Smooth muscle cell of the brain vasculature (primary cell): Measurements from ENCODE around the gene SOX8.
"Not testable (repeated sequence)": the region's sequence is repeated elsewhere in the genome, so short reads cannot be mapped to it uniquely, and the experiment has no call there.

Source experiments
- DNase-seq: peaks from one replicate; pipeline ENCODE4 v3.0.0-alpha.2; 2012; ENCODE audit warnings: low read depth, low spot score

SOX8 gene

DNA sequence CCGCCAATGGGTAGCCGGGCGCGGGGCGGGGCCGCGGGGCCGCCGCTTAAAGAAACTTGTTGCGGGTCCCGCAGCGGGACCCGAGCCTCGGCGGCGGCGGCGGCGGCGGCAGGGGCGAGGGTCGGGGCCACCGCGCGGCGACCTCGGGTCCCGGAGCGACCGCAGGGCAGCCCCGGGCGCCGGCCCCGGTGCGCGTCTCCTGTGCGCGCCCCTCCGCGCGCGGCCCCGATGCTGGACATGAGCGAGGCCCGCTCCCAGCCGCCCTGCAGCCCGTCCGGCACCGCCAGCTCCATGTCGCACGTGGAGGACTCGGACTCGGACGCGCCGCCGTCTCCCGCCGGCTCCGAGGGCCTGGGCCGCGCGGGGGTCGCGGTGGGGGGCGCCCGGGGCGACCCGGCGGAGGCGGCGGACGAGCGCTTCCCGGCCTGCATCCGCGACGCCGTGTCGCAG lies at the start of gene SOX8:
Gene SOX8 (plus strand): TSS at position 76 of the 450 bp plus-strand sequence. CDS start 153 bp downstream, at position 229.
- no peak for DNase-seq

DNA sequence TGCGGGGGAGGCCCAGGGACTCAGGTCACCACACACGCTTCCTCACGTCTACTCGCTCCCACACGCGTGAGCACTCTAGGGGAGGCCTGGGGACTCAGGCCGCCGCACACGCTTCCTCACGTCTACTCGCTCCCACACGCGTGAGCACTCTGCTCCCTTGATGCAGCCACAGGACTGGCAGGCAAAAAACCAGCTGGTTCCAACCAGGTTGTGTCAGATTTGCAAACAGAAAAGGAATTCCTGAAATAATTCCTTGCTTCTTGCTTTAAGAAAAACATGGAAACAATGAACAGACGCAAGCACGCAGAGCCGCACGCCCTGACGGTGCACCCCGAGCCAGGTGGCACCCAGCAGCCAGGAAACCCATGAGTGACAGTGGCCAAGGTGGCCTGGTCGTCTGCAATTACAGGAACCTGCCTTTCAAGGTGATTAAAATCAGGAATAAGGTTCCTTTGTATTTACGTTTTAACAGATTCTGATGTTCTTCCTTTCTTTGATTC lies 48.7 kb upstream of the SOX8 start:
- DNase-seq: no peak

DNA sequence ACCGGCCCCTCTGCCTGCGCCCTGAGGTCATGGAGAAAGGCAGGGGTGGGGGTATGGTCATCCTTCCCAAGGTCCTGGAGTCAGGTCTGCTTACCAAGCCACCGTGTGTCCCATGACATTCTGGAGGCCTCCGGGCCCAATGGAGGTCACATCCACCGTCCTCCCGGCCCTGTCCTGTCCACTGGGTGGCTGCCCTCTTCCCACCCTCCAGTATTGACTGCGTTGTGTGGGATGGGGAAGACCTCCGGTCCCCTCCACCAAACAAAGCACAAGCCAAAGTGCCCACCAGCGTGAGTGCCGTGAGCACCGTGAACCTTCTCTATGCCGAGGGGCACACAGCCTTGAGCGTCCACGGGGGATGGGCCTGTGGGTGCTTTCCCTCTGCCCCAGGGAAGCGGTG lies 48.0 kb upstream of the SOX8 start:
- DNase-seq: no peak

DNA sequence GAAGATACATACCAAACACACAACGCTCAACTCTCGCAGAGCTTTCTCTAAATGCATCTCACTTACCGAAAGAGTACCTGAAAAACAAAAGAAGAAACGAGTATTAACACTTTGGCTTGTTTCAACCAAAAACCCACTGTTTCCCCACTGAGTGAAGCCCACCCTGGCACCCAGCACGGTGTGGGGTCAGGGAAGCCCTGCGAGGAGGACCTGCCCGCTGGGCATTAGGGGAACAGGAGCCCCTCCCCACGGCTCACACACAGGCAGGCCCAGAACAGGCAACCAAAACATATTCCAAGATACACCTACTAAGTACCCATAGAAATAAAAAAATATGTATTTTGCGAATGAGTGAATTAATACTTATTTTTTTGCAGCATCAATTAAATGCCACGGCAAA lies 47.4 kb upstream of the SOX8 start:
- no peak for DNase-seq

DNA sequence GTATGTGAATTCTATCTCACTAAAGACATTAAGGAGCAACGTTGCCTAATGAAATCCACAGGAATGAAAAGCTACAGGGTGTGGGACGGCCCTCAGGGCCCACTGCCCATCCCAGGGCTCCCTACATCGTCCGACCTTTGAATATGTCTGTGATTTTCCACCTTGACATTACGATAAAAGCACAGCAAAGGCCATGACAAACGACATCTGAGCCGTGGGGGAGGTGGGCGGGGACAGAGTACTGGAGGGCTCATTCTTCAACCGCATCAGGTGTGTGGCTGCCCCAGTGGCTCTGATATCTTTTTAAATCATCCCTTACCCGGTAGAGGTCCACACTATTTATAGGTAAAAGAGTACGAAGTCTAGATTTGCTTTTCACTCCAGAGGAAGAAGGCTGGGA lies 45.9 kb upstream of the SOX8 start:
- DNase-seq: no peak

DNA sequence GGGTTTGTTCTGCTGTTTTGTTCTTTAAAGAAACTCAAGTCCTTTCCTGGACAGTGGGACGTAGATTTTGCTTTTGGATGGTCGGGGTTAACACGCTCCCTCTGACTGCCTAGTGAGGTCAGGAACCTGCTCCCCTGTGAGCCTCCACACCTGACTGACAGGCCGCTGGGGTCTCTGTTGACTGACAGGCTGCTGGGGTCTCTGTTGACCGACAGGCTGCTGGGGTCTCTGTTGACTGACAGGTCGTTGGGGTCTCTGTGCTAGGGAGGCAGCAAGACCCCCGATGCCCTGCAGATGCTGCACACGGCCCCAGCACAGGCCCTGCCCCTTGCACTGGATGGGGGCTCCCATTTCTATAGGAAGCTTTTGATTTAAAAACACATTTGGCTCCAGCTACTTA lies 44.3 kb upstream of the SOX8 start:
- DNase-seq: no peak

DNA sequence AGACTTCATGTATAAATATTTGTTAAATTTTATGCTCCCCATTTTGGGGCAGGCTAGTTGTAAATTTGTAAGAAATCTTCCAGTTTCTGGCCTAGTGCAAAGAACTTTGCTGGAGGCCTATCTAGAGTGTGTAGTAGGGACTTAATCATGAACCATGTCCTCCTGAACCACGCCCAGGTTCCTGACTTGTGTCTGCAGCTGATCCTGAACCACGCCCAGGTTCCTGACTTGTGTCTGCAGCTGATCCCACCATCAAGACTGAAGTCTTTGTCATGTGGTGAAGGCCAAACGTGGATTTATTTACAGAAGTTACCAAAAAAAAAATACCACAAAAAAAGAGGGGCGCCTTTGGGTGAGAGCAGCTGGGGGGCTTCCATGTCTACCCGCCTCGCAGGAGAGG lies 43.8 kb upstream of the SOX8 start:
- DNase-seq: no peak

DNA sequence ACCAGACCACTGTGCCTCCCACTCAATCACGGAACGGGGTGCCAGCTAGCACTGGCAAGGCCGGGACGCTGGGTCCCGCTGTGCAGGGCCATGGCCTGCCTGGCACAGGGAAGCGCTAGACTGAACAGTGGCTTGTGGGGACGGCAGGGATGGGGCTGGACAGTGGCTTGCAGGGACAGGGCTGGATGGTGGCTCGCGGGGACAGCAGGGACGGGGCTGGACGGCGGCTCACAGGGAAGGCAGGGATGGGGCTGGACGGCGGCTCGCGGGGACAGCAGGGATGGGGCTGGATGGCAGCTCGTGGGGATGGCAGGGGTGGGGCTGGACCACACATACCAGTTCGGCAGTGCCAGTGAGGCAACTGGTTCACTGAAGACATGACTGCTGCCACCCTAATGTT lies 43.4 kb upstream of the SOX8 start:
- DNase-seq: no peak

DNA sequence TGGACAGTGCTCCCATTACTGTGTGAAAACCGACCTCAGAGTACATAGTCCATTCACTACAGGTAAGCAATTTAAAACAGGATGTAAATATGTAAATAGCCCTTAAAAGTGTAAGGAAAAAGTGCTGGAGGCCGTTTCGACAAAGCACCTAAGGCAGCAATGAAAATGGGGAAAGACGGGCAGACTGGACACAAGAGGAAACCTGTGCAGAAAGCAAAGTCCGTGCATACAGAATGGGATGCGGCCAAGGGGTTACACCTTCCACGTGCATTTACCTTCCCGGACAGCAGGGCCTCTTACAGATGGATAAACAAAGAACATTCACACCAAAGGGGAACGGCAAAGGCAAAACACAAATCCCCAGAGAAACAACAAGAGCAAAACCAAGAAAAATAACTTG lies 42.8 kb upstream of the SOX8 start:
- DNase-seq: no peak

DNA sequence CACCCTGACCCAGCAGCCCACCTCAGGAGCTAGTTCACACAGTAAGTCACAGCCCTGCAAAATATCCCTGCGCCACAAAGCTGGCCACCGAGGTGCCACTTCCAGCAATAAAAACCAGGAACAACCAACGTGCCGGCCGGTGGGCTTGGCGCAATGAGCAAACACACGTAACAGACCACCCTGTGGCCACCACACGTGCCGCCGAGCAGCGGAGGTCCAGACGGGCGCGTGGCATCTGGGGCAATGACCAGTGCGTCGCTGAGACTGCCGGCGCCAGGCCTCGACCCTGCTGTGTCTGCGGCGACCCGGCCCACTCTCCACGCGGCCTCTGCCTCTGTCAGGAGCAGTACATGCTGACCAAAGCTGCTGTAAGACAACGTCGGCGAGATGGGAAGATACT lies 42.3 kb upstream of the SOX8 start:
- DNase-seq: no peak

DNA sequence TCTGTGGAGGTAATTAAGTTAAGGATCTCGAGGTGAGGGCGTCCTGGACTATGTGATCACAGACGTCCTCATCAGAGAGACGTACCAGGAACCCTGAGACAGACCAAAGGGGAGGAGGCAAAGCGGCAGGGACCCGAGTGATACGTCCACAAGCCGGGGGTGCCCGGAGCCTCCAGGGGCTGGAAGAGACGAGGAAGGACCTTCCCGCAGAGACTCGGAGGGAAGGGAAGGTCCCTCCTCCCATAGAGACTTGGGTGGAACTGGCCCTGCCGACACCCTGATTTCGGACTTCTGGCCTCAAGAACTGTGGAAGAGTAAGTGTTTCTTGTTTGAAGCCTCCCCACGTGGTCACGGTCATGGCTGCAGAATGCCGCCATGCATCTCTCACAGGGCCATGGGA lies 41.6 kb upstream of the SOX8 start:
- DNase-seq: no peak

DNA sequence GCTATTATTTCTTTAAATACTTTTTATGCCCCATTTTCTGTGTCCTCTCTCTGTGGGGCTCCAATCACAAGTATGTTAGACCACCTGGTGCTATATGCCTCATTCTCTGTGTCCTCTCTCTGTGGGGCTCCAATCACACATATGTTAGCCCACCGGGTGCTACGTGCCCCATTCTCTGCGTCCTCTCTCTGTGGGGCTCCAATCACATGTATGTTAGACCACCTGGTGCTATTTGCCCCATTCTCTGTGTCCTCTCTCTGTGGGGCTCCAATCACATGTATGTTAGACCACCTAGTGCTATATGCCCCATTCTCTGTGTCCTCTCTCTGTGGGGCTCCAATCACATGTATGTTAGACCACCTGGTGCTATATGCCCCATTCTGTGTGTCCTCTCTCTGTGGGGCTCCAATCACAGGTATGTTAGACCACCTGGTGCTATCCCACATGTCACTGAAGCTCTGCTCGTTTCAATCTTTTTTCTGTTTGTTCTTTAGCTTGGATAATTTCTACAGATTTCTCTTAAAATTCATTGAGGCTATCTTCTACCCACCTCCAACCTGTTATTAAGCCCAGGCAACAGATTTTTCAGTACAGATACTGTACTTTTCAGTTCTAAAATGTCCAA lies 39.0 kb upstream of the SOX8 start:
- no peak for DNase-seq

DNA sequence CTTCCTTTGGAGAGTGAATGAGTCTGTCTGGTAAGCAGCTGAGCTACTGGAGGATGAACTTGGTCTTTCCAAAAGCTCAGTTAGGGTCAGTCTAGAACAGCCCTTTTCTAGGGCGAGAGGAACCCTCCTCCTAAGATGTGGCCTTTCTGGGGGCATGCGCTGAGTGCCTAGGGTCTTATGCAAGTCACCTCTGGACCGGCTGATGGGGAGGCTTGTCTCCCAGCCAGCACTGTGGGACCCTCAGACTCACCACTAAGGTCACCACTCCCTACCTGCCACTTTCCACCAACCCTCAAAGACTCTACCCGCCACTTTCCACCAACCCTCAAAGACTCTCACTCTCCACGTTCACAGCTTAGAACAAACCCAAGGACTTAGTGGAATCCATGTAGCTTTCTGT lies 37.6 kb upstream of the SOX8 start:
- no peak for DNase-seq

DNA sequence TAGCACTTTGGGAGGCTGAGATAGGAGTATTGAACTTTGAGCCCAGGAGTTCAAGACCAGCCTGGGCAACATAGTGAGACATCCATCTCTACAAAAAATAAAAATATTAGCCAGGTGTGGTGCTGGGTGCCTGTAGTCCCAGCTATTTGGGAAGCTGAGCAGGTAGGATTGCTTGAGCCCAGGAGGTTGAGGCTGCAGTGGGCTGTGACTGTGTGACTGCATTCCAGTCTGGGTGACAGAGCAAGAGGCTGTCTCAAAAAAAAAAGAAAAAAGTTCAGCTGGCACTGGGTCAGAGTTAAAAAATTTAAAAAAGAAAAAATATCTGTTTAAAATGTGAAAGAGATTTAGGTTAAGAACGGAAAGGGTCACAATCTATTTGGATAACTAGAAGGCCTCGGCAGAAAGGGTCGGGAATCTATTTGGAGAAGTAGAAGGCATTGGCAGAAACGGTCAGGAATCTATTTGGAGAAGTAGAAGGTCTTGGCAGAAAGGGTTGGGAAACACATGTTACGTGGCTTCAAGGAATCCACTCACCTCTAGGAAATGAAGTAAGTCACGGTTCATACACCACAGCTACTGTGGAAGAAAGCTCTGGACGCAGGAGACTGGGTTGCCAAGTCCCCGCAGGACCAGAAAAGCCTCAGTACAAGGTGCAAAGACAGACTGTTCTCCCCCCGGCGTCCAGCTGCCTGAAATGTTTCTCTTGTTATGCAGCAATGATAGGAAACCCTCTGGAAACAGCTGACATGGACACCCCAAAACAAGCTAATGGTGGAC lies 36.1 kb upstream of the SOX8 start:
- DNase-seq: no peak

DNA sequence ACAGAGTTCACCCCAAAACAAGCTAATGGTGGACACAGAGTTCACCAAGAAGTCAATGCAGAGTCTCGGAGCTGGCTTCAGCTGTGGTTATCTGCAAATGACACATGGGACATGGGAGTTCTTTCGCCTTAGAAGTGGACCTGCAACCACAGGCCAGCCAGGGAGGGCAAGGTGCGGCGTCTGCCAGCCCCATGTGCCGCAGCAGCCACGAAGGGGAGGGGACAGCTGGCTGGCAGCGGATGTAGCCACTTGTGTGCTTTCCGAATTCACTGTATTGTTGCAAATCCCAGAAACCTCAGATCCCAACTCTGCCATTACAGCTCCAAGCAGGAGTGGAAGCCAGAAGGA lies 35.5 kb upstream of the SOX8 start:
- DNase-seq: no peak

DNA sequence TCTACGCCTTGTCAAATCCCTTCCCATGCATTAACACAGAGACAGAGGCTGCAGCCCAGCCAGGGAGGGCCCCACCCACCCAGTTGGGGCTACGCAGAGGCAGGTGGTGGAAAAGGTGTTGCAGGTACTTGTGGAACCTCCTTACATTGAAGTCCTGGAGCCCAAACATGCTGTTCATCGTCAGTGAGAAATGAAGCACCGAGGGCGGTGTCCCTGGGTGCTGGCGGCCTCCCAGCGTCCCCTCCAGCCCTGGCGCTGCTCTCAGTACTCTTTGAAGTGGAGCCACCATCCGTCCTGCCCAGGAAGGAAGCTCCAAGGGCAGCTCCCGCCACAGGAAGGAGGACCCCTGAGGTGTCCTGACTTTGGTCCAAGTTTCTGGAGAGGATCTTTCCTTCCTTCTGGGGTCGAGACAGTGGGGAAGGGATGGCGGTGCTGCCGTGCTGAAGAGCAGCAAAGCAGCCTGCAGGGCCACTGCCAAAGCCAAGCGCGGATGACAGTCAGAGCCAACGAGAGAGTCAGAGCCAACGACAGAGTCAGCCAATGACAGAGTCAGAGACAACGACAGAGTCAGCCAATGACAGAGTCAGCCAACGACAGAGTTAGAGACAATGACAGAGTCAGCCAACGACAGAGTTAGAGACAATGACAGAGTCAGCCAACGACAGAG lies 34.2 kb upstream of the SOX8 start:
- no peak for DNase-seq

DNA sequence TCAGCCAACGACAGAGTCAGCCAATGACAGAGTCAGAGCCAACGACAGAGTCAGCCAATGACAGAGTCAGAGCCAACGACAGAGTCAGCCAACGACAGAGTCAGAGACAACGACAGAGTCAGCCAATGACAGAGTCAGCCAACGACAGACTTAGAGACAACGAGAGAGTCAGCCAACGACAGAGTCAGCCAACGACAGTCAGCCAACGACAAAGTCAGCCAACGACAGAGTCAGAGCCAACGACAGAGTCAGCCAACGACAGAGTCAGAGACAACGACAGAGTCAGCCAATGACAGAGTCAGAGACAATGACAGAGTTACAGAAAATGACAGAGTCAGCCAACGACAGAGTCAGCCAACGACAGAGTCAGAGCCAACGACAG lies 33.7 kb upstream of the SOX8 start:
- DNase-seq: not testable (repeated sequence)

DNA sequence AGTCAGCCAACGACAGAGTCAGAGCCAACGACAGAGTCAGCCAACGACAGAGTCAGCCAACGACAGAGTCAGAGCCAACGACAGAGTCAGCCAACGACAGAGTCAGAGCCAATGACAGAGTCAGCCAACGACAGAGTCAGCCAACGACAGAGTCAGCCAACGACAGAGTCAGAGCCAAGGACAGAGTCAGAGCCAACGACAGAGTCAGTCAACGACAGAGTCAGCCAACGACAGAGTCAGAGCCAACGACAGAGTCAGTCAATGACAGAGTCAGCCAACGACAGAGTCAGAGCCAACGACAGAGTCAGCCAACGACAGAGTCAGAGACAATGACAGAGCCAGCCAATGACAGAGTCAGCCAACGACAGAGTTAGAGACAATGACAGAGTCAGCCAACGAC lies 32.8 kb upstream of the SOX8 start:
- not testable (repeated sequence) for DNase-seq

DNA sequence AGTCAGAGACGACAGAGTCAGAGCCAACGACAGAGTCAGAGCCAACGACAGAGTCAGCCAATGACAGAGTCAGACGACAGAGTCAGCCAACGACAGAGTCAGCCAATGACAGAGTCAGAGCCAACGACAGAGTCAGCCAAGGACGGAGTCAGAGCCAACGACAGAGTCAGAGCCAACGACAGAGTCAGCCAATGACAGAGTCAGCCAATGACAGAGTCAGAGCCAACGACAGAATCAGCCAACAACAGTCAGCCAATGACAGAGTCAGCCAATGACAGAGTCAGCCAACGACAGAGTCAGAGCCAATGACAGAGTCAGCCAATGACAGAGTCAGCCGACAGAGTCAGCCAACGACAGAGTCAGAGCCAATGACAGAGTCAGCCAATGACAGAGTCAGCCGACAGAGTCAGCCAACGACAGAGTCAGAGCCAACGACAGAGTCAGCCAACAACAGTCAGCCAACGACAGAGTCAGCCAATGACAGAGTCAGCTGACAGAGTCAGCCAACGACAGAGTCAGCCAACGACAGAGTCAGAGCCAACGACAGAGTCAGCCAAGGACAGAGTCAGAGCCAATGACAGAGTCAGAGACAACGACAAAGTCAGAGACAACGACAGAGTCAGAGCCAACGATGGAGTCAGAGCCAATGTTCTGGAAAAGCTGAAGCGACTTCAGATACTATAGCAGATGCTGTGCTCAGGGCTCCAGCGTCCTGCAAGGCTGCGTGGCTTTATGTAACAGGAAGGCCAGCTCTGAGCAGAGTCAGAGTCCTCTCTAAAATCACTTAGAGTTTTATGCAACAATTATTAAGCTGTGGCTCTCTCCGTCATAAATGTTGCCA lies 30.6 kb upstream of the SOX8 start:
- DNase-seq: not testable (repeated sequence)

DNA sequence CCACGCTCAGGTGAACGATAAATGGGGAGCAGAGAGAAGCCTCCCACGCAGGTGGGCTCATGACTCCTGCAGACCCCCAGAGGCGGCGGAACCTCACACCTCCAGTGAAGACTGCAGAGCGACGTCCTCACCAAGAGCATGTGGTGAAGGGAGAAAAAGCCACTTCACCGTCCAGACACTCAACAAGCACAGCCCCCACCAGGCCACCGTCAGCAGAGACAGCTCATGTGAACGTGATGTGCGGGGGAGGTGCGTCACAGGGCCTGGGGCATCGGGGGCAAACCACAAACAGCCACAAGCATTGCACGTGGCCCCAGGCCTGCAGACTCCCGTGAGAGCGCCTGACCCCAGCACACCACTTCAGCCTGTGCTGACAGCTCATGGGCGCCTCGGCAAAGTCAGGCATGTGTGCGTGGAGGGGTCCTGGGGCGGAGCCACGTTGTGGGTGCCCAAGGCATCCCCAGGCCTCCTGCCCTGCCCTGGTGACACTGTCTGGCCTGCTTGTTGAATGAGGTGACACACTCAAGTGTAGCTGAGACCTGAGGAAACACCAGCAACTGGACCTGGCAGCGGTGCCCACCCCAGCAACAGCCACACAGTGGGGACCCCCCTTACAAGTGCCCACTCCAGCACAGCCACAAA lies 29.8 kb upstream of the SOX8 start:
- DNase-seq: no peak

DNA sequence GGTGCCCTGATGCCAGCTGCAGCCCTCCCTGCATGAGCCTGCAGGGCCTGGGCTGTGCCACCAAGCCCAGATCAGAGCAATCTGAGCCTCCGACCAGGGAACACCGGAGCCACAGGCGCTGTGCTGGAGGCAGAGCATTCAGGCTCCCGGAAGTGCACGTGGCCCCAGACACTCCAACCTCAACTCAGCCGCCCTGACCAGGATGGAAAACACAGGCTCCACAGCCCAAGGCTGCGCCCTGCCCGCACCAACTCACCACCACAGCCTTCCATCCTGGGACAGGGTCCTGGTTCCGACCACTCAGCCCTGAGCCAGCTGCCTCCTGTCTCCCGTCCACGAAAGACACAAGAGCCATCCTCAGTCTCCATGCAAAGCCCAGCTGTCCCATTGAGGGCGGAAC lies 29.2 kb upstream of the SOX8 start:
- no peak for DNase-seq
